GM21529 (cell line): Measurements from ENCODE around the gene ZFP92.
A peak's percentile ranks its signal among the peaks of the same experiment; 100 is the strongest.
"Not testable (repeated sequence)": the region's sequence is repeated elsewhere in the genome, so short reads cannot be mapped to it uniquely, and the experiment has no call there.

Experiments used
- ATAC-seq: cut with Tn5 transposase; IDR thresholded peaks from one replicate; pipeline ENCODE4 v1.9.1; 2021; ENCODE audit not compliant: unreplicated experiment

The ZFP92 gene

GRCh38 chrX:153411255-153411987, at the start of gene ZFP92:
ZFP92 (plus strand) TSS chrX:153411472; CDS start chrX:153418323, 6,851 bp downstream.
- no peak for ATAC-seq

- no peak for ATAC-seq
These were observed 49.4 kb upstream of the ZFP92 start for GRCh38 chrX:153361781-153362397.

- peak; percentile 56 for ATAC-seq
These were observed 45.6 kb upstream of the ZFP92 start for GRCh38 chrX:153365670-153366069.

- peak; percentile 28 for ATAC-seq
These were observed 45.2 kb upstream of the ZFP92 start for GRCh38 chrX:153366119-153366518.

- ATAC-seq, result no peak
These were observed 44.3 kb upstream of the ZFP92 start for GRCh38 chrX:153366878-153367538.

GRCh38 chrX:153370293-153371055, 40.8 kb upstream of the ZFP92 start:
- no peak for ATAC-seq

- no peak for ATAC-seq
These were observed 40.0 kb upstream of the ZFP92 start for GRCh38 chrX:153371256-153371655.

- ATAC-seq, result no peak
These were observed 38.3 kb upstream of the ZFP92 start for GRCh38 chrX:153372949-153373348.

- ATAC-seq, result no peak
These were observed 36.8 kb upstream of the ZFP92 start for GRCh38 chrX:153374426-153374825.

GRCh38 chrX:153375571-153375970, 35.7 kb upstream of the ZFP92 start:
- no peak for ATAC-seq

GRCh38 chrX:153377727-153378126, 33.5 kb upstream of the ZFP92 start:
- ATAC-seq, result no peak

GRCh38 chrX:153378607-153379006, 32.7 kb upstream of the ZFP92 start:
- no peak for ATAC-seq

- ATAC-seq, result no peak
These were observed 31.8 kb upstream of the ZFP92 start for GRCh38 chrX:153379508-153379907.

- ATAC-seq, result no peak
These were observed 31.2 kb upstream of the ZFP92 start for GRCh38 chrX:153379971-153380581.

- no peak for ATAC-seq
These were observed 30.6 kb upstream of the ZFP92 start for GRCh38 chrX:153380691-153381090.

GRCh38 chrX:153381684-153382532, 29.4 kb upstream of the ZFP92 start:
- ATAC-seq, result no peak

GRCh38 chrX:153382563-153383482, 28.4 kb upstream of the ZFP92 start:
- no peak for ATAC-seq

- no peak for ATAC-seq
These were observed 26.9 kb upstream of the ZFP92 start for GRCh38 chrX:153384390-153384789.

GRCh38 chrX:153384973-153385372, 26.3 kb upstream of the ZFP92 start:
- ATAC-seq, result not testable (repeated sequence)
